GM12872 (cell line): ENCODE data around the gene OR10AD1.

Source experiments
- TF ChIP-seq, protein P1 (sequence below): IDR thresholded peaks from 3 replicates; pipeline ENCODE4 v1.5.1; 2011; ENCODE audit warnings: low read depth, mild to moderate bottlenecking, low read length, moderate library complexity; ENCODE audit not compliant: insufficient read depth

The OR10AD1 gene

DNA sequence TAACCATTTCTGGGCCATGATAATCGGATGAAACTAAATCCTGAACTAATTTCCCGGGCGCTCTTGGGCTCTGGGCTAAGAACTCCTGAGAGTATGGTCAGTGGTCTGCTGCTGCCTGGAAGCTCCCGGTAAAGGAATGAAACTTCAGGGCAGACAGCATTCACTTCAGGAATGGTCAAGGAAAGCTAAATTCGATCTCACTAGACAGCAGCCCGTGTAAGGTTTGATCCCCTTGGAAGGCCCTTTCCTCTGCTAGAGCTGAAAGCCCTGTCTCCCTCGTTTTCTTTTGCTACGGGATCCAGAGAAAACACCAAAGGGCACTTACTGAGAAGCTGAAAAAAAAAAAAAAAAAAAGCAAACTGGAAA lies 46.5 kb downstream of the OR10AD1 start:
- TF ChIP-seq, protein P1, sequence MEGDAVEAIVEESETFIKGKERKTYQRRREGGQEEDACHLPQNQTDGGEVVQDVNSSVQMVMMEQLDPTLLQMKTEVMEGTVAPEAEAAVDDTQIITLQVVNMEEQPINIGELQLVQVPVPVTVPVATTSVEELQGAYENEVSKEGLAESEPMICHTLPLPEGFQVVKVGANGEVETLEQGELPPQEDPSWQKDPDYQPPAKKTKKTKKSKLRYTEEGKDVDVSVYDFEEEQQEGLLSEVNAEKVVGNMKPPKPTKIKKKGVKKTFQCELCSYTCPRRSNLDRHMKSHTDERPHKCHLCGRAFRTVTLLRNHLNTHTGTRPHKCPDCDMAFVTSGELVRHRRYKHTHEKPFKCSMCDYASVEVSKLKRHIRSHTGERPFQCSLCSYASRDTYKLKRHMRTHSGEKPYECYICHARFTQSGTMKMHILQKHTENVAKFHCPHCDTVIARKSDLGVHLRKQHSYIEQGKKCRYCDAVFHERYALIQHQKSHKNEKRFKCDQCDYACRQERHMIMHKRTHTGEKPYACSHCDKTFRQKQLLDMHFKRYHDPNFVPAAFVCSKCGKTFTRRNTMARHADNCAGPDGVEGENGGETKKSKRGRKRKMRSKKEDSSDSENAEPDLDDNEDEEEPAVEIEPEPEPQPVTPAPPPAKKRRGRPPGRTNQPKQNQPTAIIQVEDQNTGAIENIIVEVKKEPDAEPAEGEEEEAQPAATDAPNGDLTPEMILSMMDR, result no peak
